Cardiac muscle cell (in vitro differentiated cells and primary cell): ENCODE data around the gene TOR4A. TPM values are rescaled to one million over a fixed set of nuclear protein-coding genes. Genes with fewer than 3 reads are reported as not detected.

Experiments used
- DNase-seq, 2 donors: peaks; one replicate each; pipeline versions ENCODE4 v3.0.0 to v3.0.0-alpha.2; 2010 to 2017; ENCODE audit warnings: low read depth in 1 of 2, low spot score in 1 of 2
- H3K27ac ChIP-seq: fragments of 200-600 bp; sonication (generic); 2 replicates; pipeline ENCODE4 v1.5.1; 2016
- H3K27me3 ChIP-seq: fragments of 200-600 bp; sonication (generic); 2 replicates; pipeline ENCODE4 v1.6.0; 2016; ENCODE audit warnings: control low read depth
- H3K36me3 ChIP-seq: fragments of 200-600 bp; sonication (generic); 2 replicates; pipeline ENCODE4 v1.5.1; 2016; ENCODE audit warnings: control low read depth
- H3K4me1 ChIP-seq: fragments of 200-600 bp; sonication (generic); 2 replicates; pipeline ENCODE4 v1.8.1; 2017; ENCODE audit warnings: low read depth, mild to moderate bottlenecking, mixed run types
- H3K4me3 ChIP-seq: fragments of 200-600 bp; sonication (generic); 2 replicates; pipeline ENCODE4 v1.5.1; 2016; ENCODE audit warnings: mild to moderate bottlenecking
- H3K9me3 ChIP-seq: fragments of 200-600 bp; sonication (generic); 2 replicates; pipeline ENCODE4 v1.5.1; 2017; ENCODE audit warnings: low read depth, mild to moderate bottlenecking, control low read depth
- CTCF ChIP-seq: IDR thresholded peaks from 2 replicates; pipeline ENCODE4 v1.5.1; 2012; ENCODE audit warnings: low read depth, mild to moderate bottlenecking, low read length
- polyA plus RNA-seq: library from polyadenylated mRNA; unstranded; fragments of >200 nt; fragmentation: Nextera tagmentation; extraction: Ambion mirVana; gene quantifications from 2 replicates; pipeline ENCODE4 v1.2.1, GENCODE V29; 2016
- total RNA-seq: library from RNA; depleted of rRNA; stranded (reverse); fragments of >200 nt; gene quantifications from 2 replicates; pipeline ENCODE4 v1.2.3, GENCODE V29; 2016

The TOR4A gene
- total and polyA plus RNA-seq, 2 experiments from 2014 or later = 18.5 to 51.4 TPM

GRCh38 chr9:137233143-137233980 lies 44.2 kb upstream of the TOR4A start:
- H3K27ac ChIP-seq = no peak overlapping the region
- H3K4me1 ChIP-seq = peaks cover 14% of the 10 kb centered on the region
- no peaks in the 10 kb centered on the region for H3K27me3 ChIP-seq
- H3K4me3 ChIP-seq = no peak overlapping the region
- H3K36me3 ChIP-seq = no peaks in the 10 kb centered on the region
- no peak for TF ChIP-seq CTCF
- no peaks in the 10 kb centered on the region for H3K9me3 ChIP-seq
- no peak for DNase-seq

GRCh38 chr9:137234055-137234697 lies 43.4 kb upstream of the TOR4A start:
- H3K27ac ChIP-seq = no peak overlapping the region
- peaks cover 14% of the 10 kb centered on the region for H3K4me1 ChIP-seq
- H3K9me3 ChIP-seq = no peaks in the 10 kb centered on the region
- no peak for DNase-seq
- no peak overlapping the region for H3K4me3 ChIP-seq
- no peaks in the 10 kb centered on the region for H3K36me3 ChIP-seq
- H3K27me3 ChIP-seq = no peaks in the 10 kb centered on the region
- TF ChIP-seq CTCF = no peak

GRCh38 chr9:137234758-137235423 lies 42.6 kb upstream of the TOR4A start:
- Histone ChIP-seq H3K4me1 (peaks cover 14% of the 10 kb centered on the region), H3K4me3 (no peak overlapping the region), H3K27me3 (no peaks in the 10 kb centered on the region), H3K27ac (no peak overlapping the region), H3K9me3 (no peaks in the 10 kb centered on the region), H3K36me3 (no peaks in the 10 kb centered on the region)
- DNase-seq = no peak
- TF ChIP-seq CTCF = no peak

DNA sequence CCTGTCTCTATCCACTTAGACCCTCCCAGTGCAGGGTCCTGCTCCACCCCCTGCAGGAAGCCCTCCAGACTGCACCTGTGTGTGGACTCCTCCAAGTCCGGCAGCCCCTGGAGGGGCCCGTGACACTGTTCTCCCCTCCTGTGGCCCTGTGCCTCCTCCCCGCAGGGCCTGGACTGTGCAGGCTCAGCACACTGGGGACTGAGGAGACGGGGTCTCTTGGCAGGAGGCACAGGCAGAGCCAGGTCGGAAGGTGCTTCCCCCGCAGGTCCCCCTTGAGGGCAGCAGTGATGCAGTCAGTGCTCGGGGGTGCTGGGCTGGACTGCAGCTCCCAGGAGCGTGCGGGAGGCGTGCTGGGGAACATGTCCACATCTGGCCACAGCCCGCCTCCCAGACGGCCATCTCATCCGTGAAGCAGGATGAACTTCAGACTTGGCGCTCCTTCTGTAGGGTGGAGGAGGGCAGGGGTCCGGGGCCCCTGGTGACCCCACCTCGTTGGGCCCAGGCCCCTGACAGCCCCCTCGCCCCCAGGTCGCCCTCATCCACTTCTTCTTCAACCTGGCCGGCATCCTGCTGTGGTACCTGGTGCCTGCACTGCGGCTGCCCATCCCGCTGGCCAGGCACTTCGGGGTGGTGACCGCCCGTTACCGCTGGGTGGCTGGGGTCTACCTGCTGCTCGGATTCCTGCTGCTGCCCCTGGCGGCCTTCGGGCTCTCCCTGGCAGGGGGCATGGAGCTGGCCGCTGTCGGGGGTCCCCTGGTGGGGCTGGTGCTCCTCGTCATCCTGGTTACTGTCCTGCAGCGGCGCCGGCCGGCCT lies 41.9 kb upstream of the TOR4A start:
- H3K36me3 ChIP-seq = no peaks in the 10 kb centered on the region

More for the DNA sequence above, 41.9 kb upstream of the TOR4A start:
- no peak overlapping the region for H3K4me3 ChIP-seq
- no peaks in the 10 kb centered on the region for H3K9me3 ChIP-seq
- no peak for DNase-seq
- peaks cover 14% of the 10 kb centered on the region for H3K4me1 ChIP-seq
- peak overlapping the region; percentile 32 for H3K27ac ChIP-seq
- no peaks in the 10 kb centered on the region for H3K27me3 ChIP-seq
- no peak for TF ChIP-seq CTCF
